HL-60 (cell line): ENCODE measurements around the gene MICU2.

Experiments
- CTCF ChIP-seq: IDR thresholded peaks from one replicate; pipeline ENCODE4 v1.5.1; 2011; ENCODE audit warnings: low read length, control low read depth, inconsistent platforms; ENCODE audit not compliant: insufficient read depth
- GABPA ChIP-seq: IDR thresholded peaks from 2 replicates; pipeline ENCODE4 v1.6.1; 2012; ENCODE audit warnings: low read depth
- POLR2AphosphoS5 ChIP-seq: IDR thresholded peaks from 2 replicates; pipeline ENCODE4 v1.6.1; 2012; ENCODE audit warnings: low read depth
- REST ChIP-seq: IDR thresholded peaks from 2 replicates; pipeline ENCODE4 v1.6.1; 2012; ENCODE audit warnings: low read depth; ENCODE audit not compliant: insufficient replicate concordance
- SPI1 ChIP-seq: IDR thresholded peaks from 2 replicates; pipeline ENCODE4 v1.6.1; 2012; ENCODE audit warnings: low read depth, mild to moderate bottlenecking, borderline replicate concordance

GRCh38 chr13:21529146-21529893, 74.7 kb downstream of the MICU2 start:
- TF ChIP-seq CTCF (no peak), POLR2AphosphoS5 (no peak), REST (no peak), GABPA (no peak), SPI1 (no peak)
